Measurements from ENCODE around the gene IGF1.
"Not testable (repeated sequence)": the region's sequence is repeated elsewhere in the genome, so short reads cannot be mapped to it uniquely, and the experiment has no call there.

Gene IGF1

DNA sequence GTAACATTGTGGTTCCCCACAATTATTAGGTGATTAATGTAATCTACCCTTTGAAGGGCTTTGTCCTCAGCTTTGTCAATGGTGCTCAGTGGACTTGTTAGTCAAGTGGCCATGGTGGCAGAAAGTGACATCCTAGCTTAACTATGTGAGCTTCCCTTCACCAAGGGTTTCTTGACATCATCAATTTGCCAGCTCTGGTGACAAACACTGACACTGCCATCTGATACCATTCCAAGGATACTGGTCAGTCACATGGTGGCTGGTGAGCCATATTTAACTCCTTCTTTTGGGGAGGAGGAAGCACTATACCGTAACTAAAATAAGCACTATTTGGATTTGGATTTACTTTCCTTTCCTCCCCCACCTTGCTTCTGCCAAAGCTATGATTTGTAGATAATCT, 115.7 kb downstream of the IGF1 start:
- TF ChIP-seq, protein P1, sequence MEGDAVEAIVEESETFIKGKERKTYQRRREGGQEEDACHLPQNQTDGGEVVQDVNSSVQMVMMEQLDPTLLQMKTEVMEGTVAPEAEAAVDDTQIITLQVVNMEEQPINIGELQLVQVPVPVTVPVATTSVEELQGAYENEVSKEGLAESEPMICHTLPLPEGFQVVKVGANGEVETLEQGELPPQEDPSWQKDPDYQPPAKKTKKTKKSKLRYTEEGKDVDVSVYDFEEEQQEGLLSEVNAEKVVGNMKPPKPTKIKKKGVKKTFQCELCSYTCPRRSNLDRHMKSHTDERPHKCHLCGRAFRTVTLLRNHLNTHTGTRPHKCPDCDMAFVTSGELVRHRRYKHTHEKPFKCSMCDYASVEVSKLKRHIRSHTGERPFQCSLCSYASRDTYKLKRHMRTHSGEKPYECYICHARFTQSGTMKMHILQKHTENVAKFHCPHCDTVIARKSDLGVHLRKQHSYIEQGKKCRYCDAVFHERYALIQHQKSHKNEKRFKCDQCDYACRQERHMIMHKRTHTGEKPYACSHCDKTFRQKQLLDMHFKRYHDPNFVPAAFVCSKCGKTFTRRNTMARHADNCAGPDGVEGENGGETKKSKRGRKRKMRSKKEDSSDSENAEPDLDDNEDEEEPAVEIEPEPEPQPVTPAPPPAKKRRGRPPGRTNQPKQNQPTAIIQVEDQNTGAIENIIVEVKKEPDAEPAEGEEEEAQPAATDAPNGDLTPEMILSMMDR (conservative IDR thresholded peaks at IDR 0.05; ENCODE audit: low read depth), result no peak
- no peak for DNase-seq (ENCODE audit: low spot score)
- no peak overlapping the region for H3K27ac ChIP-seq
- ChIA-PET POLR2A (ENCODE audit: low non-redundant PET) (no interaction called here), CTCF (no interaction called here)

DNA sequence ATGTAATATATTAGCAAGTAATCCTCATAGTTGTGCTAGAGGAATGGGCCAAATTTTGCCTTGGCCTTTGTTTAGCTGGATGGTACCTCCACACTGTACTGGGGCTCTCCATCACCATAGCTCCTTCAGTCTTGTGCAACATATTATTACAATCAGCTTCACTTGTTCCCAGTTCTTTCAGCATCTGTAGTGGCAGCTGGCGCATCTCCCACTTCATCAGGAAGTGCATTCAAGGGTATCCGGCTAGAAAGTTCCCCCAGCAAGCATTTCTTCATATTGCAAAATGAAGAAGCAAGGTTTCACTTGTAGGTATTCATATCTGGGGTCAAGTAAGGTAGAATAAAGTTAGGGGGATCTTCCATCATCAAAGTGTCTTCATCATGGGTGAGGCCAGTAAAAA, 123.7 kb downstream of the IGF1 start:
- ChIA-PET CTCF (no interaction called here), POLR2A (ENCODE audit: low non-redundant PET) (no interaction called here)
- no peak for DNase-seq (ENCODE audit: low spot score)
- TF ChIP-seq, protein P1 (conservative IDR thresholded peaks at IDR 0.05; ENCODE audit: low read depth), result no peak
- no peak overlapping the region for H3K27ac ChIP-seq

DNA sequence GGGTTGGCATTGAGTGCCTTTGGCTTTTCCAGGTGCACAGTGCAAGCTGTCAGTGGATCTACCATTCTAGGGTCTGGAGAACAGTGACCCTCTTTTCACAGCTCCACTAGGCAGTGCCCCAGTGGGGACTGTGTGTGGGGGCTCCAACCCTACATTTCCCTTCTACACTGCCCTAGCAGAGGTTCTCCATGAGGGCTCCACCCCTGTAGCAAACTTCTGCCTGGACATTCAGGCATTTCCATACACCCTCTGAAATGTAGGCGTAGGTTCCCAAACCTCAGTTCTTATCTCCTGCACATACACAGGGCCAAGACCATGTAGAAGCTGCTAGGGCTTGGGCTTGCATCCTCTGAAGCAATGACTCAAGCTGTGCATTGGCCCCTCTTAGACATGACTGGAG, 126.1 kb downstream of the IGF1 start:
- CTCF ChIA-PET; DNase-seq (ENCODE audit: low spot score); H3K27ac ChIP-seq; POLR2A ChIA-PET (ENCODE audit: low non-redundant PET): not testable (repeated sequence)

DNA sequence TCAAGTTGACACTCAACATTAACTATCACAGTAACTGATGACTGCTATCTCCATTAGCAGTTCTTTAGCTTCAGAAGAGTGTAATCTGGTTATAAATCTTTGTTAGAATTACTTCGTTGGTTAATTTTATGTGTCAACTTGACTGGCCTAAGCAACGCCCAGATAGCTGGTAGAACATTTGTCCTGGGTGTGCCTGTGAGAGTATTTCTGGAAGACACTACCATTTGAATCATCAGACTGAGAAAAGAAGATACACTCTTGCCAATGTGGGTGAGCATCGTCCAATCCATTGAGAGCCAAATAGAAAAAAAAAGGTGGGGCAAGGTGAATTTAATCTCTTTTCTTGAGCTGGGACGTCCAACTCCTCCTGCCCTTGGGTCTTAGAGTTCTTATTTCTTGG, 129.0 kb downstream of the IGF1 start:
- no peak for DNase-seq (ENCODE audit: low spot score)
- ChIA-PET CTCF (no interaction called here), POLR2A (ENCODE audit: low non-redundant PET) (no interaction called here)
- no peak overlapping the region for H3K27ac ChIP-seq
- TF ChIP-seq, protein P1 (conservative IDR thresholded peaks at IDR 0.05; ENCODE audit: low read depth), result no peak

DNA sequence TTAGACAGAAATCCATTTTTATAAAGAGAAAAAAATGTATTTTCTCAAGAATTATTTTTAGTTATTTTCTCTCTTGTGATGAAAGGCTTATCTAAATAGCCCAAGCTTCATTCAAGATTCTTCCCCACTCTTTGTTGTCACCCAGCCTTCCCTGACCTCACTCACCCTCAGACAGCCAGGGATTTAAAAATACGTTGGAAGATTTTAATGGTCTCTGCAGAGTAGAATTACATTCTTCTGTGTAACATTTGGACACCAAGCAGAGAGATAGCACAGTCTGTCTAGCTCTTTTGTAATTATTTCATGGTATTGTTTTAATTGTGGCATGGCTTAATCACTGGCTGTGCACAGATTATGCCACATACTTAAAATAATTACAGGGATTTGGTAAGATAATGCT, 130.3 kb downstream of the IGF1 start:
- no peak for DNase-seq (ENCODE audit: low spot score)
- ChIA-PET CTCF (no interaction called here), POLR2A (ENCODE audit: low non-redundant PET) (no interaction called here)
- no peak overlapping the region for H3K27ac ChIP-seq
- TF ChIP-seq, protein P1 (conservative IDR thresholded peaks at IDR 0.05; ENCODE audit: low read depth), result no peak

DNA sequence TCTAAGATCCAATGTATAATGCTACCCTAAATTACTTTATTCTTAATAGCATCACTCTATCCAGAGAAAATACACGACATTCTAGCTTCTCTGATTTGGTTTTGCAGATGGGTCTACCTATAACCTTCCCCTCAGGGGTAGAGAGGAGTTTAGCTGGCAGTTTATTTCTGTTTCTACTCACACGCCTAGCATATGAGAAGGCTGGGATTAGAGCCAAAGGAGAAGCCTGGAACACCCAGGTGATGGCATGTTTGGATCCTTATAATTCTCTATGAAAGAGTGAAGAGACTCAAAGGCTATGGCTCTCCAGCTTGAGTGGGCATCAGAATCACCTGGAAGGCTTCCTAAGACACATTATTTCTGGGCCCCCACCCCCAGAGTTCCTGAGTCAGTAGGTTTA, 131.3 kb downstream of the IGF1 start:
- DNase-seq (ENCODE audit: low spot score), result no peak
- ChIA-PET CTCF (no interaction called here), POLR2A (ENCODE audit: low non-redundant PET) (no interaction called here)
- no peak overlapping the region for H3K27ac ChIP-seq
- TF ChIP-seq, protein P1 (conservative IDR thresholded peaks at IDR 0.05; ENCODE audit: low read depth), result no peak

DNA sequence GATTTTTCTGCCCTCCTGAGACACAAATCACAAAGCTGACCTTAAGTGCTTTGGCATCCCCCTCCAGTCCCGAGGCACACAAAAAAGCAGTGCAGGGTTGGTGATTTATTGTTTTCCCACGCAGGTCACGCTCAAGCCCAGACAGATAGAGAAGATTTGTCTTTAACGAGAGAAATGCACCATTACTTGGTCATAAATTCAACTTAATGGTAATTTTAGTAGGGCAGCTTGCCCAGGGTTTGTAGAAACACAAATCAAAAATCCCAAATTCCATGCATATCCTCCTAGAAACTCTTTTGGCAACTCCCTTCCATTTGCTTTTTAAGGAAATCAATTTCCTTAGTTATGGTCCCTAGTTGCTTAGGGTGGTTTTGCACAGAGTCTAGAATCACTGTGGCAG, 132.6 kb downstream of the IGF1 start:
- TF ChIP-seq, protein P1 (conservative IDR thresholded peaks at IDR 0.05; ENCODE audit: low read depth), result no peak
- no peak overlapping the region for H3K27ac ChIP-seq
- POLR2A ChIA-PET (ENCODE audit: low non-redundant PET), result no interaction called here
- CTCF ChIA-PET, result no interaction called here
- no peak for DNase-seq (ENCODE audit: low spot score)
